Thyroid gland (tissue), 4 donors: Measurements from ENCODE around the gene USP19.

ENCODE experiments used
- CTCF ChIP-seq, 6 experiments: fragments of 200-600 bp in 3 of 6; fragments of 450-650 bp in 3 of 6; sonication (generic) in 3 of 6; IDR thresholded peaks; one replicate each; pipeline ENCODE4 v1.5.1; 2016 to 2019; ENCODE audit warnings: antibody characterized with exemption in 6 of 6, mild to moderate bottlenecking in 2 of 6, inconsistent platforms in 1 of 6, moderate library complexity in 1 of 6
- POLR2A ChIP-seq, 2 donors: fragments of 450-650 bp; IDR thresholded peaks; one replicate each; pipeline ENCODE4 v1.6.1; 2017; ENCODE audit warnings: antibody characterized with exemption in 2 of 2, mild to moderate bottlenecking in 2 of 2, moderate library complexity in 1 of 2

- TF ChIP-seq CTCF (IDR thresholded peaks at IDR 0.05), result no peak
- no peak for TF ChIP-seq POLR2A (IDR thresholded peaks at IDR 0.05)
Observed at GRCh38 chr3:49100046-49100615, 20.5 kb downstream of the USP19 start.
